K562 (cell line): ENCODE results near the gene LIPE. TPM values are rescaled to one million over a fixed set of nuclear protein-coding genes. Genes with fewer than 3 reads are reported as not detected.

Experiments used
- ATAC-seq: fragments of 200-7000 bp; cut with Tn5 transposase; 3 replicates; pipeline ENCODE4 v1.9.1; 2020; ENCODE audit warnings: moderate library complexity
- BruUV-seq: library from RNA; stranded (reverse); fragments of 400-500 nt; replicated peaks from 2 replicates; lab custom pipeline; 2021; lab: Mats Ljungman, UMichigan
- CTCF ChIA-PET: fragments of 300-600 bp; formaldehyde crosslinking; extraction: SDS; loops from one replicate; lab custom pipeline; 2021; ENCODE audit warnings: low intra/inter-chr PET ratio; lab: Yijun Ruan, JAX
- POLR2A ChIA-PET: fragments of 300-600, 350-650 bp; sonication (Branson Sonifier 250); formaldehyde crosslinking; extraction: SDS; loops from one replicate; lab custom pipeline; 2021; ENCODE audit warnings: antibody characterized with exemption, inconsistent platforms; lab: Yijun Ruan, JAX
- DNase-seq, 4 experiments: peaks; one replicate each; pipeline versions ENCODE4 v3.0.0 to v3.0.0-alpha.2; 2011 to 2018; ENCODE audit warnings: low spot score in 3 of 4, mixed read lengths in 3 of 4; ENCODE audit errors: extremely low read depth in 1 of 4
- FAIRE-seq: peaks from 2 replicates; lab custom pipeline; 2011; peaks lifted over from hg19 to GRCh38; lab: Jason Lieb, UNC
- H2AFZ ChIP-seq: 2 replicates; pipeline ENCODE4 v1.6.0; 2011; ENCODE audit warnings: low read depth, low read length, control low read depth, inconsistent platforms
- H3K27ac ChIP-seq: fragments of 200-600 bp; 3 replicates; pipeline ENCODE4 v1.8.0; 2011; ENCODE audit warnings: low read depth, mild to moderate bottlenecking, control low read depth, inconsistent platforms, low read length, moderate library complexity, mixed read lengths; ENCODE audit errors: extremely low read depth
- H3K27me3 ChIP-seq, 2 experiments: fragments of 300-600 bp in 1 of 2; 2 replicates in 1 of 2; 3 replicates in 1 of 2; pipeline versions ENCODE4 v1.6.0 to v1.8.0; 2011; ENCODE audit warnings: inconsistent platforms in 2 of 2, low read length in 2 of 2, mild to moderate bottlenecking in 1 of 2, mixed read lengths in 1 of 2, moderate library complexity in 1 of 2; ENCODE audit not compliant: control insufficient read depth in 2 of 2, insufficient read depth in 2 of 2
- H3K36me3 ChIP-seq: fragments of 300-600 bp; 3 replicates; pipeline ENCODE4 v1.8.0; 2011; ENCODE audit warnings: mild to moderate bottlenecking, low read length, inconsistent platforms; ENCODE audit not compliant: control insufficient read depth, insufficient read depth
- H3K4me1 ChIP-seq, 2 experiments: fragments of 200-600 bp in 1 of 2; replicated peaks in 1 of 2; 2 replicates in 1 of 2; 3 replicates in 1 of 2; pipeline versions ENCODE4 v1.5.1 to v1.8.0; 2011; ENCODE audit warnings: inconsistent platforms in 2 of 2, low read length in 2 of 2, mild to moderate bottlenecking in 1 of 2, mixed read lengths in 1 of 2, moderate library complexity in 1 of 2; ENCODE audit not compliant: control insufficient read depth in 2 of 2, insufficient read depth in 2 of 2
- H3K4me2 ChIP-seq: 2 replicates; pipeline ENCODE4 v1.6.1; 2011; ENCODE audit warnings: low read length, control low read depth, inconsistent platforms, mixed read lengths; ENCODE audit not compliant: insufficient read depth
- H3K4me3 ChIP-seq: fragments of 200-600 bp; sonication (generic), shearing (Covaris generic); 2 replicates; pipeline ENCODE4 v1.5.1; 2016; ENCODE audit warnings: control low read depth, inconsistent platforms
- H3K79me2 ChIP-seq: fragments of 200-600 bp; 3 replicates; pipeline ENCODE4 v1.8.0; 2011; ENCODE audit warnings: low read length, inconsistent platforms; ENCODE audit not compliant: control insufficient read depth, insufficient read depth
- H3K9ac ChIP-seq, 2 experiments: 2 replicates each; pipeline versions ENCODE4 v1.6.0 to v1.6.1; 2011; ENCODE audit warnings: low read depth in 2 of 2, low read length in 2 of 2, control low read depth in 1 of 2, inconsistent platforms in 1 of 2, mild to moderate bottlenecking in 1 of 2, mixed read lengths in 1 of 2; ENCODE audit not compliant: insufficient read depth in 1 of 2
- H3K9me1 ChIP-seq: one replicate; pipeline ENCODE4 v1.6.0; 2011; ENCODE audit warnings: inconsistent platforms, mild to moderate bottlenecking, low read length, moderate library complexity; ENCODE audit not compliant: control insufficient read depth, insufficient read depth
- H3K9me3 ChIP-seq: replicated peaks from 2 replicates; pipeline ENCODE4 v1.5.1; 2011; ENCODE audit warnings: low read depth, low read length, inconsistent platforms; ENCODE audit not compliant: control insufficient read depth, insufficient read depth
- H4K20me1 ChIP-seq: replicated peaks from 2 replicates; pipeline ENCODE4 v1.6.1; 2011; ENCODE audit warnings: low read length, inconsistent platforms, mixed read lengths; ENCODE audit not compliant: control insufficient read depth, insufficient read depth
- MAZ ChIP-seq, 2 experiments: fragments of 450-650 bp in 1 of 2; sonication (generic) in 1 of 2; formaldehyde crosslinking; IDR thresholded peaks in 1 of 2; conservative IDR thresholded peaks in 1 of 2; 2 replicates each; pipeline versions ENCODE4 v1.4.0 to v1.5.0; 2020; ENCODE audit warnings: mild to moderate bottlenecking in 1 of 2, missing genetic modification reagents in 1 of 2
- NRF1 ChIP-seq, 2 experiments: fragments of 450-650 bp; IDR thresholded peaks in 1 of 2; conservative IDR thresholded peaks in 1 of 2; 2 replicates each; pipeline ENCODE4 v1.6.1; 2014; ENCODE audit warnings: mild to moderate bottlenecking in 2 of 2
- POLR2G ChIP-seq: fragments of 200-400 bp; formaldehyde crosslinking; IDR thresholded peaks from 2 replicates; pipeline ENCODE4 v1.6.1; 2017; ENCODE audit warnings: low read depth, mild to moderate bottlenecking, antibody characterized with exemption, low read length, moderate library complexity
- WGBS: fragments of 100-300 bp; shearing (Covaris generic); methylation state at CpG from one replicate; pipeline ENCODE4 v1.1.6; 2016; ENCODE audit warnings: low coverage, mixed read lengths; ENCODE audit not compliant: insufficient coverage; ENCODE audit errors: missing lambda C conversion rate; 5-methylcytosine and 5-hydroxymethylcytosine counted together
- in situ Hi-C: fragments of 300-500 bp; cut with MboI; formaldehyde crosslinking; loops from 4 replicates; pipeline ENCODE4 v1.15.0; 2018; ENCODE audit warnings: inconsistent platforms, mixed read lengths
- intact Hi-C: fragments of 100-400 bp; cut with micrococcal nuclease; formaldehyde crosslinking; loops from 2 replicates; pipeline ENCODE4 v1.14.2; 2022
- polyA plus RNA-seq, 8 experiments: library from polyadenylated mRNA; depleted of rRNA in 4 of 8; stranded (reverse) in 5 of 8; unstranded in 3 of 8; fragments of >200 nt; fragmentation: Nextera tagmentation in 2 of 8; fragmentation: Illumina TruSeq in 1 of 8; extraction: Ambion mirVana in 2 of 8; extraction: Trizol in 1 of 8; gene quantifications; 2 replicates each; pipeline versions ENCODE4 v1.2.1 to v1.2.3, GENCODE V29; 2011 to 2014; ENCODE audit warnings: inconsistent platforms in 1 of 8, missing spikeins in 1 of 8
- total RNA-seq, 7 experiments: library from RNA; depleted of rRNA in 6 of 7; stranded (reverse); fragments of >200 nt in 6 of 7; fragmentation: Illumina TruSeq in 2 of 7; extraction: Trizol in 2 of 7; gene quantifications; 2 replicates each; pipeline versions ENCODE4 v1.2.1 to v1.2.3, GENCODE V29; 2011 to 2021; ENCODE audit warnings: low replicate concordance in 1 of 7
- TF ChIP-seq, protein P1 (sequence below): sonication (generic); formaldehyde crosslinking; IDR thresholded peaks from 2 replicates; pipeline ENCODE4 v1.8.1; 2023; ENCODE audit warnings: mild to moderate bottlenecking, missing genetic modification reagents
- TF ChIP-seq, protein P2 (sequence below): fragments of 450-650 bp; IDR thresholded peaks from 2 replicates; pipeline ENCODE4 v1.6.1; 2018; ENCODE audit not compliant: partially characterized antibody
- TF ChIP-seq, protein P3 (sequence below): IDR thresholded peaks from 2 replicates; pipeline ENCODE4 v1.6.1; 2011; ENCODE audit not compliant: insufficient read length; ENCODE audit errors: extremely low read depth
- TF ChIP-seq, protein P4 (sequence below): fragments of 250-450 bp; sonication (Bioruptor Pico); IDR thresholded peaks from 2 replicates; pipeline ENCODE4 v1.8.0; 2021; ENCODE audit warnings: mild to moderate bottlenecking, moderate library complexity

LIPE gene
- total and polyA plus RNA-seq, 9 of the 15 experiments (the other 6 are each of a cell fraction or from before 2014, with no cell fraction given) = 0.22 TPM; not detected in 8

DNA sequence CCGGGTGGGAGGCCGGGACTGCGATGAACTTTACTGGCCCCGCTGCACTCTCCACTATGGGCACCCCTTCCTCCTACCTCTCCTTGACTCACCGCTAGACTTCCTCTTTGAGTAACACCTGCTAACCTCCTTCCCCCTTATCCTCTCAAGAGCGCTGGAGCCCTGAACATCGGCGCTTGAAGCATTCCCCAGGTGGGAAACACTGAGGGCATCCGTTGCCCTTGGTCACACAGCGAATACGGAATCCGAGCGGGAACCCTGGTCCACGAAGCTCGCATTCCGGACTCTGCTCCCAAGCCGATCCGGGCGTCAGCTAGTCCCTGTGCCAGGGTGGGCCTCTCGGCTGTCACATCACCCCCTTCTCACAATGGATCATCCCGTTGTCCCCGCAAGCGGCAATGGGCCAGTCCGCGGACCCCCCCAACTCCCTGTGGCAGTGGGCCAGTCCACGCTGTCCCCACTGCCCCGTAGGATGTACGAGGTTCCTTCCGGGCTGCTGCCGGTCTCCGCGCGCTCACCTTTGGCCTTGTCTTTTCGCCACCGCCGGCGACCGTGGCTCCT lies 4.2 kb downstream of the LIPE start:
- Histone ChIP-seq H3K4me3 (no peak overlapping the region), H3K9me3 (no peaks in the 10 kb centered on the region), H2AFZ (no peak overlapping the region), H3K4me1 (peaks cover 0 to 25% of the 10 kb centered on the region in 2 experiments; a peak in 2 of 5 replicates), H3K9me1 (no peaks in the 10 kb centered on the region), H3K36me3 (no peaks in the 10 kb centered on the region), H3K4me2 (no peak overlapping the region), H3K27ac (no peak overlapping the region), H3K9ac (0 out of 4 replicates have a peak overlapping the region, but pooled peaks of 1 of the 2 experiments have one; percentile 55), H4K20me1 (no peaks in the 10 kb centered on the region), H3K27me3 (peaks cover 0 to 5% of the 10 kb centered on the region in 2 experiments; a peak in 1 of 5 replicates), H3K79me2 (no peaks in the 10 kb centered on the region)
- in situ Hi-C loops (no loop called here), intact Hi-C loops (no loop called here)
- DNase-seq (no peak), ATAC-seq (no peak), FAIRE-seq (no peak)
- ChIA-PET CTCF (no interaction called here), POLR2A (no interaction called here)
- TF ChIP-seq POLR2G (peak; percentile 16; the same call in 1 of the 2 replicates), NRF1 (conservative IDR thresholded peaks at IDR 0.05 in 1 of 2, IDR thresholded peaks at IDR 0.05 in 1 of 2) (no peak), MAZ (CRISPR knock-in tag; conservative IDR thresholded peaks at IDR 0.05 in 1 of 2, IDR thresholded peaks at IDR 0.05 in 1 of 2) (no peak)
- TF ChIP-seq, protein P1, sequence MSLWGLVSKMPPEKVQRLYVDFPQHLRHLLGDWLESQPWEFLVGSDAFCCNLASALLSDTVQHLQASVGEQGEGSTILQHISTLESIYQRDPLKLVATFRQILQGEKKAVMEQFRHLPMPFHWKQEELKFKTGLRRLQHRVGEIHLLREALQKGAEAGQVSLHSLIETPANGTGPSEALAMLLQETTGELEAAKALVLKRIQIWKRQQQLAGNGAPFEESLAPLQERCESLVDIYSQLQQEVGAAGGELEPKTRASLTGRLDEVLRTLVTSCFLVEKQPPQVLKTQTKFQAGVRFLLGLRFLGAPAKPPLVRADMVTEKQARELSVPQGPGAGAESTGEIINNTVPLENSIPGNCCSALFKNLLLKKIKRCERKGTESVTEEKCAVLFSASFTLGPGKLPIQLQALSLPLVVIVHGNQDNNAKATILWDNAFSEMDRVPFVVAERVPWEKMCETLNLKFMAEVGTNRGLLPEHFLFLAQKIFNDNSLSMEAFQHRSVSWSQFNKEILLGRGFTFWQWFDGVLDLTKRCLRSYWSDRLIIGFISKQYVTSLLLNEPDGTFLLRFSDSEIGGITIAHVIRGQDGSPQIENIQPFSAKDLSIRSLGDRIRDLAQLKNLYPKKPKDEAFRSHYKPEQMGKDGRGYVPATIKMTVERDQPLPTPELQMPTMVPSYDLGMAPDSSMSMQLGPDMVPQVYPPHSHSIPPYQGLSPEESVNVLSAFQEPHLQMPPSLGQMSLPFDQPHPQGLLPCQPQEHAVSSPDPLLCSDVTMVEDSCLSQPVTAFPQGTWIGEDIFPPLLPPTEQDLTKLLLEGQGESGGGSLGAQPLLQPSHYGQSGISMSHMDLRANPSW = no peak
- TF ChIP-seq, protein P2, sequence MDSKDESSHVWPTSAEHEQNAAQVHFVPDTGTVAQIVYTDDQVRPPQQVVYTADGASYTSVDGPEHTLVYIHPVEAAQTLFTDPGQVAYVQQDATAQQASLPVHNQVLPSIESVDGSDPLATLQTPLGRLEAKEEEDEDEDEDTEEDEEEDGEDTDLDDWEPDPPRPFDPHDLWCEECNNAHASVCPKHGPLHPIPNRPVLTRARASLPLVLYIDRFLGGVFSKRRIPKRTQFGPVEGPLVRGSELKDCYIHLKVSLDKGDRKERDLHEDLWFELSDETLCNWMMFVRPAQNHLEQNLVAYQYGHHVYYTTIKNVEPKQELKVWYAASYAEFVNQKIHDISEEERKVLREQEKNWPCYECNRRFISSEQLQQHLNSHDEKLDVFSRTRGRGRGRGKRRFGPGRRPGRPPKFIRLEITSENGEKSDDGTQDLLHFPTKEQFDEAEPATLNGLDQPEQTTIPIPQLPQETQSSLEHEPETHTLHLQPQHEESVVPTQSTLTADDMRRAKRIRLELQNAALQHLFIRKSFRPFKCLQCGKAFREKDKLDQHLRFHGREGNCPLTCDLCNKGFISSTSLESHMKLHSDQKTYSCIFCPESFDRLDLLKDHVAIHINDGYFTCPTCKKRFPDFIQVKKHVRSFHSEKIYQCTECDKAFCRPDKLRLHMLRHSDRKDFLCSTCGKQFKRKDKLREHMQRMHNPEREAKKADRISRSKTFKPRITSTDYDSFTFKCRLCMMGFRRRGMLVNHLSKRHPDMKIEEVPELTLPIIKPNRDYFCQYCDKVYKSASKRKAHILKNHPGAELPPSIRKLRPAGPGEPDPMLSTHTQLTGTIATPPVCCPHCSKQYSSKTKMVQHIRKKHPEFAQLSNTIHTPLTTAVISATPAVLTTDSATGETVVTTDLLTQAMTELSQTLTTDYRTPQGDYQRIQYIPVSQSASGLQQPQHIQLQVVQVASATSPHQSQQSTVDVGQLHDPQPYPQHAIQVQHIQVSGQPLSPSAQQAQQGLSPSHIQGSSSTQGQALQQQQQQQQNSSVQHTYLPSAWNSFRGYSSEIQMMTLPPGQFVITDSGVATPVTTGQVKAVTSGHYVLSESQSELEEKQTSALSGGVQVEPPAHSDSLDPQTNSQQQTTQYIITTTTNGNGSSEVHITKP = peak; percentile 90
- TF ChIP-seq, protein P3, sequence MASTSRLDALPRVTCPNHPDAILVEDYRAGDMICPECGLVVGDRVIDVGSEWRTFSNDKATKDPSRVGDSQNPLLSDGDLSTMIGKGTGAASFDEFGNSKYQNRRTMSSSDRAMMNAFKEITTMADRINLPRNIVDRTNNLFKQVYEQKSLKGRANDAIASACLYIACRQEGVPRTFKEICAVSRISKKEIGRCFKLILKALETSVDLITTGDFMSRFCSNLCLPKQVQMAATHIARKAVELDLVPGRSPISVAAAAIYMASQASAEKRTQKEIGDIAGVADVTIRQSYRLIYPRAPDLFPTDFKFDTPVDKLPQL = no peak
- TF ChIP-seq, protein P4, sequence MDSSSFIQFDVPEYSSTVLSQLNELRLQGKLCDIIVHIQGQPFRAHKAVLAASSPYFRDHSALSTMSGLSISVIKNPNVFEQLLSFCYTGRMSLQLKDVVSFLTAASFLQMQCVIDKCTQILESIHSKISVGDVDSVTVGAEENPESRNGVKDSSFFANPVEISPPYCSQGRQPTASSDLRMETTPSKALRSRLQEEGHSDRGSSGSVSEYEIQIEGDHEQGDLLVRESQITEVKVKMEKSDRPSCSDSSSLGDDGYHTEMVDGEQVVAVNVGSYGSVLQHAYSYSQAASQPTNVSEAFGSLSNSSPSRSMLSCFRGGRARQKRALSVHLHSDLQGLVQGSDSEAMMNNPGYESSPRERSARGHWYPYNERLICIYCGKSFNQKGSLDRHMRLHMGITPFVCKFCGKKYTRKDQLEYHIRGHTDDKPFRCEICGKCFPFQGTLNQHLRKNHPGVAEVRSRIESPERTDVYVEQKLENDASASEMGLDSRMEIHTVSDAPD (CRISPR knock-in tag) = no peak
- no TSS peak for BruUV-seq
- 82% methylated on average over 26 of the region's 38 CpGs for WGBS
